ENCODE results near the gene BTRC. TPM values are rescaled to one million over a fixed set of nuclear protein-coding genes. Genes with fewer than 3 reads are reported as not detected.
"Not testable (repeated sequence)": the region's sequence is repeated elsewhere in the genome, so short reads cannot be mapped to it uniquely, and the experiment has no call there.

BTRC gene
- total RNA-seq, 1 donor from 2014 or later, result 19.0 TPM

GRCh38 chr10:101351017-101351416 is 2.9 kb upstream of the BTRC start:
- ATAC-seq, result no peak

- ATAC-seq, result no peak
Observed at GRCh38 chr10:101351477-101351876, 2.5 kb upstream of the BTRC start.

DNA sequence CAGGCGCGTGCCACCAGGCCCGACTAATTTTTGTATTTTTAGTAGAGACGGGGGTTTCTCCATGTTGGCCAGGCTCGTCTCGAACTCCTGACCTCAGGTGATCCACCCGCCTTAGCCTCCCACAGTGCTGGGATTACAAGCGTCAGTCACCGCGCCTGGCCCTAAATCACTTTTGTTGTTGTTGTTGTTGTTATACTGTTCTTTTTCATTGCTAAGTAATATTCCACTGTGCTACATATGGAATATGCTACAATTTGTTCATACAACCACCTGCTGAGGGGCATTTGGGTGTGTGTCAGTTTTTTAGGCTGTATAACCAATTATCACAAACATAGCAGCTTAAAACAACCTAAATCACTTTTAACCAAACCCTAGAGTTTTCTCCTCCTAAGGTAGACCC is 1.1 kb upstream of the BTRC start:
- ATAC-seq, result not testable (repeated sequence)

DNA sequence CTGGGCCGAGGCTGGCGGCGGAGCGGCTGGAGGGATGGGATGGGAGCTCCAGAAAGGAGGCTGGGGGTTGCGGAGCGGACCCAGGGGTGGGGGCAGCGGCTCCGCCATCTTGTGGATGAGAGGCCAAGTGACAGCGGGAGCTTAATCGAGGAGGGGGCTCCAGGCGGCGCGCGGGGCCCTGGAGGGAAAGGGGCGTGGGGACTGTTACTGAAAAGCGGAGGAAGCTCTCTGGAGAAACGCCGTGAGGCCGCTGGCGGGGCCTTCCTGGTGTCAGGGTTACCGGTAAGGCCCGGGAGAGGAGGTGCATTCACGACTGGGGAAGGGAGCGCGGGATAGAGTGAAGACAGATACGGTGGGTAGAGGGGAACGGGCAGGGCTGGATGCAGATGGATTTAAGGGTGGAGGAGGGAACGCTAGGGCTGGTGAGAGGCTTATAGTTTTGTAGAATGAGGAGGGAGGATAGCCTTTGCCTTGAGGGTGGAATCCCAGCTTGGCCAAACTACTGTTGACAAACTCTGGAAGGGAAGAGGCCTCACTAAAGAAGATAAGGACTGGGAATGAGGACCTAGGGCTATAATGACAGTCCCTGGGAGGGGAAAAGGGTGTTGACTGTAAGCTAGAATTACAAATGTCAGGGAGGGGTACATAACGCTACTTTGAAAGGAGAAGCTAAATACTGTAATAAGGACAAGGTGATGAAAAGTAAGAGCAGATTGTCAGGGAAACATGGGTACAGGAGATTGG is 535 bp downstream of the BTRC start:
- peak; percentile 40 for ATAC-seq

- ATAC-seq, result no peak
Observed at GRCh38 chr10:101355072-101355706, 1.2 kb downstream of the BTRC start.

- ATAC-seq, result no peak
Observed at GRCh38 chr10:101356132-101356531, 2.2 kb downstream of the BTRC start.

- ATAC-seq, result no peak
Observed at GRCh38 chr10:101357958-101358357, 4.0 kb downstream of the BTRC start.

DNA sequence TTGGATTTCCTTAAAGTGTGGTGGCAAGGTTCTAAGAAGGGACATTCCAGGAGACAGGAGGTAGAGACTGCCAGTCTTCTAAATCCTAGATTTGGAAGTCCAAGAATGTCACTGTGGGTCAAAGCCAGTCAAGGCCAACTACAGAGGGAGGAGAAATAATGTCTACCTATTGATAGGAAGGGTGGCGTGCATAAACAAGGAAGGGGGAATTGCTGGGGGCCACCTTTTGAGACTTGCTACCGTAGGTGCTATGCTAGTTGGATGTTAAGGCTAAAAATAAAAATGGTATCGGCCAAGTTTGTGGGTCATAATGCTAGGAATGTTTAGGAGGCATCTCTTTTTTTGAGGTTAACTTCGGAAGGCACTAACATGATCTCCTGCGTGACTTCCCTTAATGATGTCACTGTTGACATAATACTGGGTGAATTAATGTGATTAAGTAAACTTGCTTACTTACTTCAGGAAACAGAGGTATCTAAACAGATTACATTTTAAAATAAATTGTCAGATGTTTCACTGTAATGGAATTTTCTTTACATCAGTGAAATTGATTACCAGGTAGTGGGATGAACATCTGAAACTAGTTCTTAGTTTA is 4.8 kb downstream of the BTRC start:
- ATAC-seq, result no peak

GRCh38 chr10:101360090-101360489 is 6.1 kb downstream of the BTRC start:
- ATAC-seq, result not testable (repeated sequence)

- ATAC-seq, result not testable (repeated sequence)
Observed at GRCh38 chr10:101360841-101361240, 6.9 kb downstream of the BTRC start.

GRCh38 chr10:101363850-101364400 is 10.0 kb downstream of the BTRC start:
- no peak for ATAC-seq

GRCh38 chr10:101364721-101365120 is 10.8 kb downstream of the BTRC start:
- ATAC-seq, result no peak

GRCh38 chr10:101367569-101368453 is 13.8 kb downstream of the BTRC start:
- ATAC-seq, result peak; percentile 97

- no peak for ATAC-seq
Observed at GRCh38 chr10:101373063-101373462, 19.1 kb downstream of the BTRC start.

DNA sequence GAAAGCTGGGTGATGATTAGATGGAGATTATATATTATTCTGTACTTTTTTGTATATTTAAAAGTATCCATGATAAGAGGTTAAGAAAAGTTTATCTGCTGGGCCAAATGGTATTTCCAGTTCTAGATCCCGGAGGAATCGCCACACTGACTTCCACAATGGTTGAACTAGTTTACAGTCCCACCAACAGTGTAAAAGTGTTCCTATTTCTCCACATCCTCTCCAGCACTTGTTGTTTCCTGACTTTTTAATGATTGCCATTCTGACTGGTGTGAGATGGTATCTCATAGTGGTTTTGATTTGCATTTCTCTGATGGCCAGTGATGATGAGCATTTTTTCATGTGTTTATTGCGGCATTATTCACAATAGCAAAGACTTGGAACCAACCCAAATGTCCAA is 20.0 kb downstream of the BTRC start:
- not testable (repeated sequence) for ATAC-seq

DNA sequence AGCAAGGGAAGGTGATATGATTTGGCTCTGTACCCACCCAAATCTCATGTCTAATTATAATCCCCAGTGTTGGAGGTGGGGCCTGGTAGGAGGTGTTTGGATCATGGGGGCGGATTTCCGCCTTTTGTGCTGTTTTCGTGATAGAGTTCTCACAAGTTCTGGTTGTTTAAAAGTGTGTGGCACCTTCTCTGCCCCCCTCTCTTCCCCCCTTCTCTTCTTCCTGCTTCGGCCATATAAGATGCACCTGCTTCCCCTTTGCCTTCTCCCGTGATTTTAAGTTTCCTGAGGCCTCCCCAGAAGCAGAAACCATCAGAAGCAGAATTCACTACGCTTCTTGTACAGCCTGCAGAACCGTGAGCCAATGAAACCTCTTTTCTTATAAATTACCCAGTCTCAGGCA is 21.1 kb downstream of the BTRC start:
- no peak for ATAC-seq

DNA sequence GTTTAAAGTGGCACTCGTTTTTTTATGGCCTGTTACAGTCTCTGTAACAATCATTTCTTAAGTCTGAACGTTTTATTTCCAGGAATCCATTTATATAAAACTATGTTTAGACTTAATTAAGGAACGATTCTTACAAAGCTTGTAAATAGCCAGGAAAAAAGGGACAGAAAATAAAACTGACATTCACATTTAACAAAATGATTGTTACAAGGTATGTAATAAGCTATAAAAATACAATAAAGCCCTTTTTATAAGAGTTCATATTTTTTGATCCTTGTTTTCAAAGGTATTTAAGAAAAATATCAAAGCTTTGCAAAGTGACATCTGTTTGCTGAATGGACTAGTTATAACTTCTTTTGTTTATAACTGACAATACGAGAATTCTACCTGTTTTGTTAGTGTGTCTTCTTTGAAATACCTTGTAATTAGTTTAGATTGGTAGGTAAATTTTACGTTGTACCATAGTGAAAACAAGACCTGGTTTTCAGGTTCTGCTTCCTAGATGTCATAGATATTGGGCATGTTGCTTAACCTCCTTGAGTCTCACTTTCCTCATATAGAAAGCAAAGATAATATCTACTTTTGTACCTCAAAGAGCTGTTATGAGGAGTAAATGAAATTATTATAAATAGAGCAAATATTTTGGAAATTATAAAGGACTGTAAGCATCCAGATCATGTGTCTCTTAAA is 25.8 kb downstream of the BTRC start:
- ATAC-seq, result peak; percentile 68

- peak; percentile 99 for ATAC-seq
Observed at GRCh38 chr10:101380353-101381017, 26.5 kb downstream of the BTRC start.

- no peak for ATAC-seq
Observed at GRCh38 chr10:101385866-101386658, 32.1 kb downstream of the BTRC start.

GRCh38 chr10:101386659-101387259 is 32.8 kb downstream of the BTRC start:
- ATAC-seq, result no peak
